HEK293T (cell line): ENCODE measurements around the gene CROCC.

Experiments
- CTCF ChIA-PET: fragments of 350-600 bp; formaldehyde crosslinking; extraction: SDS; loops from one replicate; lab custom pipeline; 2021; ENCODE audit warnings: antibody characterized with exemption, inconsistent platforms; lab: Yijun Ruan, JAX
- POLR2A ChIA-PET: fragments of 350-600 bp; formaldehyde crosslinking; extraction: SDS; loops from one replicate; lab custom pipeline; 2020; ENCODE audit warnings: antibody characterized with exemption, inconsistent platforms; lab: Yijun Ruan, JAX
- DNase-seq: peaks from one replicate; pipeline ENCODE4 v3.0.0; 2012; ENCODE audit warnings: mixed read lengths; ENCODE audit errors: extremely low spot score
- ARNT ChIP-seq: fragments of 450-650 bp; IDR thresholded peaks from 2 replicates; pipeline ENCODE4 v1.6.1; 2017; ENCODE audit warnings: mild to moderate bottlenecking
- BHLHE40 ChIP-seq: fragments of 450-650 bp; IDR thresholded peaks from 2 replicates; pipeline ENCODE4 v1.6.1; 2016; ENCODE audit warnings: mild to moderate bottlenecking, moderate library complexity, borderline replicate concordance
- CTBP1 ChIP-seq: fragments of 450-650 bp; IDR thresholded peaks from 2 replicates; pipeline ENCODE4 v1.6.1; 2016; ENCODE audit warnings: borderline replicate concordance
- ELF4 ChIP-seq: fragments of 450-650 bp; IDR thresholded peaks from 2 replicates; pipeline ENCODE4 v1.6.1; 2017; ENCODE audit warnings: antibody characterized with exemption
- FOXA1 ChIP-seq: fragments of 450-650 bp; IDR thresholded peaks from 2 replicates; pipeline ENCODE4 v1.6.1; 2016; ENCODE audit warnings: mild to moderate bottlenecking
- FOXK2 ChIP-seq: fragments of 450-650 bp; IDR thresholded peaks from 2 replicates; pipeline ENCODE4 v1.6.1; 2016; ENCODE audit warnings: mild to moderate bottlenecking
- FOXM1 ChIP-seq: fragments of 450-650 bp; IDR thresholded peaks from 2 replicates; pipeline ENCODE4 v1.6.1; 2017; ENCODE audit warnings: mild to moderate bottlenecking, borderline replicate concordance
- HDGF ChIP-seq: fragments of 450-650 bp; IDR thresholded peaks from 2 replicates; pipeline ENCODE4 v1.6.1; 2017; ENCODE audit warnings: antibody characterized with exemption, borderline replicate concordance
- L3MBTL2 ChIP-seq: fragments of 450-650 bp; conservative IDR thresholded peaks from 2 replicates; pipeline ENCODE4 v1.6.1; 2016; ENCODE audit warnings: mild to moderate bottlenecking
- LEF1 ChIP-seq: fragments of 450-650 bp; IDR thresholded peaks from 2 replicates; pipeline ENCODE4 v1.6.1; 2017; ENCODE audit warnings: mild to moderate bottlenecking, borderline replicate concordance
- NFRKB ChIP-seq: fragments of 450-650 bp; IDR thresholded peaks from 2 replicates; pipeline ENCODE4 v1.6.1; 2016; ENCODE audit warnings: mild to moderate bottlenecking, moderate library complexity
- PKNOX1 ChIP-seq: fragments of 450-650 bp; IDR thresholded peaks from 2 replicates; pipeline ENCODE4 v1.6.1; 2016
- SP1 ChIP-seq: fragments of 450-650 bp; IDR thresholded peaks from 2 replicates; pipeline ENCODE4 v1.6.1; 2017
- SUZ12 ChIP-seq: fragments of 450-650 bp; IDR thresholded peaks from 2 replicates; pipeline ENCODE4 v1.6.1; 2016; ENCODE audit warnings: mild to moderate bottlenecking
- TARDBP ChIP-seq: fragments of 450-650 bp; IDR thresholded peaks from 2 replicates; pipeline ENCODE4 v1.6.1; 2016
- ZNF384 ChIP-seq: fragments of 450-650 bp; IDR thresholded peaks from 2 replicates; pipeline ENCODE4 v1.6.1; 2016

The CROCC gene

GRCh38 chr1:16922885-16923431 is 1.2 kb downstream of the CROCC start:
- POLR2A ChIA-PET = no interaction called here

GRCh38 chr1:16924216-16924918 is 2.6 kb downstream of the CROCC start:
- TF ChIP-seq ELF4 (no peak), CTBP1 (no peak), FOXM1 (no peak), L3MBTL2 (no peak), NFRKB (no peak), FOXK2 (no peak), SUZ12 (no peak), PKNOX1 (no peak), TARDBP (no peak), SP1 (no peak), FOXA1 (no peak), BHLHE40 (no peak), LEF1 (no peak), ZNF384 (no peak), HDGF (no peak), ARNT (no peak)
- ChIA-PET CTCF (no interaction called here), POLR2A (interaction anchor here (2.6 kb wide), 1 partner anchor 19 kb away, joined by 12 read pairs; no protein-coding TSS in a partner anchor)
- DNase-seq = no peak

More at GRCh38 chr1:16922885-16923431, 1.2 kb downstream of the CROCC start:
- TF ChIP-seq LEF1 (no peak), ELF4 (no peak), FOXK2 (no peak), SUZ12 (no peak), HDGF (no peak), NFRKB (no peak), TARDBP (no peak), FOXM1 (no peak), CTBP1 (no peak), ZNF384 (no peak), BHLHE40 (no peak), PKNOX1 (no peak), SP1 (no peak)
- DNase-seq = no peak
- CTCF ChIA-PET = interaction anchor here (0.6 kb wide), 1 partner anchor 521 kb away, joined by 3 read pairs; no protein-coding TSS in a partner anchor

DNA sequence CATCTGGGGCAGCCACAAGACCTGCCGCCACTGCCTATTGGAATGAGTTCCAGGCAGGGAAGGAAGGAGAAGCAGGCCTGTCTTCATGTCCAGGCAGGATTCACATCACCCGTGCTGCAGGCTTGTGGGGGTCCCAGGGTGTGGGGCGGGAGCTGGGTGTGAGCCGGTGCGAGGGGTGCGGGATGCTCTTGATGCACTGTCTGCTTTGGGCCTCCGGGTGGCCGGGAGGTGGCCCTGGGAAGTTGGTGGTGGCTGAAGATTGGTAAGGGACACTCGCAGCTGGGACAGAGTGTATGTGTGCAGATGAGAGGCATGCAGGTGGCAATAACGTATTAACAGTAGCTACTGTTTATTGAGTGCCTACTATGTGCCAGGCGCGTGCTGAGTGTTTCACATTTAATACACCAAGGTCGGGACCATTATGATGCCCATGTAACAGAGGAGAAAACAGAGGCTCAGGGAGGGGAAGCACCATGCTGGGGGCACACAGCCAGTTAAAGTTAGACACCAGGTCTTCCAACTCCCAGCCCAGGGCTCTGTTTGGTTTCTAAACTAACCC is 3.3 kb downstream of the CROCC start:
- TF ChIP-seq ZNF384 (no peak), HDGF (no peak), NFRKB (no peak), LEF1 (no peak), ARNT (no peak), BHLHE40 (no peak), PKNOX1 (no peak), TARDBP (no peak), FOXK2 (no peak), SP1 (no peak), ELF4 (no peak), SUZ12 (no peak), FOXA1 (no peak), CTBP1 (no peak), FOXM1 (no peak), L3MBTL2 (no peak)
- CTCF ChIA-PET = interaction anchor here (0.9 to 1.2 kb wide), 2 partner anchors 10 to 304 kb away, joined by 3 read pairs; no protein-coding TSS in a partner anchor
- no peak for DNase-seq
- POLR2A ChIA-PET = interaction anchor here (2.6 kb wide), 1 partner anchor 20 kb away, joined by 12 read pairs; no protein-coding TSS in a partner anchor

GRCh38 chr1:16925635-16926490 is 4.1 kb downstream of the CROCC start:
- ChIA-PET CTCF (interaction anchor here (0.9 to 1.2 kb wide), 2 partner anchors 11 to 305 kb away, joined by 3 read pairs; no protein-coding TSS in a partner anchor), POLR2A (interaction anchor here (2.6 kb wide), 1 partner anchor 20 kb away, joined by 12 read pairs; no protein-coding TSS in a partner anchor)
- TF ChIP-seq ELF4 = no peak
- no peak for DNase-seq

- DNase-seq = no peak
- no peak for TF ChIP-seq TARDBP
- ChIA-PET CTCF (interaction anchor here (1.2 kb wide), 1 partner anchor 306 kb away, joined by 3 read pairs; no protein-coding TSS in a partner anchor), POLR2A (no interaction called here)
Measured at GRCh38 chr1:16926491-16927073, 4.9 kb downstream of the CROCC start.
